A549 (cell line): ENCODE measurements around the gene TC2N. TPM values are rescaled to one million over a fixed set of nuclear protein-coding genes. Genes with fewer than 3 reads are reported as not detected.
A peak's percentile ranks its signal among the peaks of the same experiment; 100 is the strongest.
"Not testable (repeated sequence)": the region's sequence is repeated elsewhere in the genome, so short reads cannot be mapped to it uniquely, and the experiment has no call there.

Experiments used
- ATAC-seq, 2 experiments: fragments of 200-7000 bp in 1 of 2; fragments of >200 bp in 1 of 2; cut with Nextera tagmentation in 1 of 2; cut with Tn5 transposase in 1 of 2; 3 replicates each; pipeline versions ENCODE4 v1.8.0 to v1.9.1; 2018 to 2020; ENCODE audit warnings: mild to moderate bottlenecking in 1 of 2, moderate library complexity in 1 of 2
- CTCF ChIA-PET: fragments of 300-600 bp; sonication (Branson Sonifier 250); formaldehyde crosslinking; extraction: SDS; loops from one replicate; lab custom pipeline; 2021; ENCODE audit warnings: antibody characterized with exemption, inconsistent platforms; lab: Yijun Ruan, JAX
- POLR2A ChIA-PET: fragments of 350-600 bp; formaldehyde crosslinking; extraction: SDS; loops from one replicate; lab custom pipeline; 2021; ENCODE audit warnings: antibody characterized with exemption, inconsistent platforms; lab: Yijun Ruan, JAX
- DNase-seq, 2 experiments: peaks; one replicate each; pipeline versions ENCODE4 v3.0.0 to v3.0.0-alpha.2; 2011 to 2016; ENCODE audit warnings: low read depth in 1 of 2, low spot score in 1 of 2
- FAIRE-seq: peaks from 2 replicates; lab custom pipeline; 2011; peaks lifted over from hg19 to GRCh38; lab: Jason Lieb, UNC
- H3K27ac ChIP-seq, 2 experiments: fragments of >200 bp; sonication (Bioruptor Twin); formaldehyde crosslinking; 3 replicates each; pipeline ENCODE4 v1.5.1; 2016 to 2017
- H3K4me1 ChIP-seq: fragments of >200 bp; sonication (Bioruptor Twin); formaldehyde crosslinking; 3 replicates; pipeline ENCODE4 v1.6.1; 2016
- H3K4me2 ChIP-seq: fragments of >200 bp; sonication (Bioruptor Twin); formaldehyde crosslinking; 3 replicates; pipeline ENCODE4 v1.6.1; 2016
- H3K4me3 ChIP-seq: fragments of >200 bp; sonication (Bioruptor Twin); formaldehyde crosslinking; 3 replicates; pipeline ENCODE4 v1.5.1; 2016
- H3K9me3 ChIP-seq: fragments of >200 bp; sonication (Bioruptor Twin); formaldehyde crosslinking; 3 replicates; pipeline ENCODE4 v1.6.1; 2016
- BHLHE40 ChIP-seq: IDR thresholded peaks from 2 replicates; pipeline ENCODE4 v1.6.1; 2012; ENCODE audit warnings: low read depth, low read length, inconsistent platforms
- CEBPB ChIP-seq, 2 experiments: fragments of >200 bp in 1 of 2; sonication (Bioruptor Twin) in 1 of 2; formaldehyde crosslinking in 1 of 2; IDR thresholded peaks; 2 replicates each; pipeline ENCODE4 v1.6.1; 2012 to 2016
- CHD2 ChIP-seq: fragments of 150-350 bp; IDR thresholded peaks from 2 replicates; pipeline ENCODE4 v1.6.1; 2014; ENCODE audit warnings: low read length; ENCODE audit not compliant: partially characterized antibody
- CHD4 ChIP-seq: fragments of 200-600 bp; sonication (generic); IDR thresholded peaks from 2 replicates; pipeline ENCODE4 v1.6.1; 2016; ENCODE audit warnings: antibody characterized with exemption, mild to moderate bottlenecking, borderline replicate concordance
- EP300 ChIP-seq, 2 experiments: fragments of >200 bp; sonication (Bioruptor Twin); formaldehyde crosslinking; IDR thresholded peaks; 2 replicates in 1 of 2; 3 replicates in 1 of 2; pipeline ENCODE4 v1.6.1; 2016 to 2017
- FOXS1 ChIP-seq: fragments of 250-450 bp; sonication (Bioruptor Pico); IDR thresholded peaks from 2 replicates; pipeline ENCODE4 v1.5.0; 2020; ENCODE audit warnings: mild to moderate bottlenecking, moderate library complexity
- HOXA7 ChIP-seq: fragments of 250-450 bp; sonication (Bioruptor Pico); IDR thresholded peaks from 2 replicates; pipeline ENCODE4 v1.5.0; 2020; ENCODE audit warnings: mild to moderate bottlenecking, moderate library complexity
- HOXB5 ChIP-seq: fragments of 250-450 bp; sonication (Bioruptor Pico); IDR thresholded peaks from 2 replicates; pipeline ENCODE4 v1.5.0; 2020; ENCODE audit warnings: mild to moderate bottlenecking, moderate library complexity
- JUN ChIP-seq, 2 experiments: fragments of >200 bp; sonication (Bioruptor Twin); formaldehyde crosslinking; IDR thresholded peaks; 2 replicates in 1 of 2; 3 replicates in 1 of 2; pipeline ENCODE4 v1.6.1; 2016 to 2017
- KDM1A ChIP-seq: fragments of 200-600 bp; sonication (generic); IDR thresholded peaks from 2 replicates; pipeline ENCODE4 v1.6.1; 2016; ENCODE audit warnings: low read depth, mild to moderate bottlenecking
- NPAS2 ChIP-seq: fragments of 250-450 bp; sonication (Bioruptor Pico); IDR thresholded peaks from 2 replicates; pipeline ENCODE4 v1.8.0; 2022; ENCODE audit warnings: mild to moderate bottlenecking, moderate library complexity, borderline replicate concordance
- PBX3 ChIP-seq: IDR thresholded peaks from 2 replicates; pipeline ENCODE4 v1.6.1; 2012
- RAD21 ChIP-seq, 2 experiments: fragments of >200 bp in 1 of 2; sonication (Bioruptor Twin) in 1 of 2; formaldehyde crosslinking in 1 of 2; IDR thresholded peaks in 1 of 2; conservative IDR thresholded peaks in 1 of 2; 2 replicates in 1 of 2; 3 replicates in 1 of 2; pipeline ENCODE4 v1.6.1; 2012 to 2018; ENCODE audit warnings: inconsistent platforms in 1 of 2
- RARB ChIP-seq: fragments of 250-450 bp; sonication (Bioruptor Pico); IDR thresholded peaks from 2 replicates; pipeline ENCODE4 v1.8.0; 2021; ENCODE audit warnings: mild to moderate bottlenecking, moderate library complexity
- SMC3 ChIP-seq: fragments of >200 bp; sonication (Bioruptor Twin); formaldehyde crosslinking; IDR thresholded peaks from 3 replicates; pipeline ENCODE4 v1.6.1; 2018; ENCODE audit warnings: inconsistent platforms
- TFCP2L1 ChIP-seq: fragments of 250-450 bp; sonication (Bioruptor Pico); IDR thresholded peaks from 2 replicates; pipeline ENCODE4 v1.5.0; 2021; ENCODE audit warnings: mild to moderate bottlenecking
- TP53 ChIP-seq: fragments of 250-450 bp; sonication (Bioruptor Pico); IDR thresholded peaks from 2 replicates; pipeline ENCODE4 v1.5.0; 2021; ENCODE audit warnings: mild to moderate bottlenecking, moderate library complexity
- USF2 ChIP-seq: fragments of 450-650 bp; IDR thresholded peaks from 2 replicates; pipeline ENCODE4 v1.6.1; 2014; ENCODE audit warnings: antibody characterized with exemption
- ZC3H11A ChIP-seq: fragments of 450-650 bp; IDR thresholded peaks from 2 replicates; pipeline ENCODE4 v1.6.1; 2014; ENCODE audit warnings: antibody characterized with exemption, mild to moderate bottlenecking
- ZNF302 ChIP-seq: fragments of 250-450 bp; sonication (Bioruptor Pico); IDR thresholded peaks from 2 replicates; pipeline ENCODE4 v1.9.0; 2021; ENCODE audit warnings: inconsistent platforms, mild to moderate bottlenecking, moderate library complexity
- ZSCAN20 ChIP-seq: fragments of 250-450 bp; sonication (Bioruptor Pico); IDR thresholded peaks from 2 replicates; pipeline ENCODE4 v1.8.0; 2022; ENCODE audit warnings: mild to moderate bottlenecking, moderate library complexity
- WGBS: methylation state at CpG from one replicate; pipeline ENCODE4 v1.1.6; 2017; ENCODE audit errors: missing lambda C conversion rate; 5-methylcytosine and 5-hydroxymethylcytosine counted together
- polyA plus RNA-seq, 4 experiments: library from polyadenylated mRNA; depleted of rRNA in 3 of 4; stranded (reverse); fragments of >200 nt; fragmentation: RNase III in 1 of 4; extraction: RNeasy Plus Mini Kit Qiagen cat#74134 plus additional on column Dnase treatment in 1 of 4; gene quantifications; 2 replicates in 3 of 4; 3 replicates in 1 of 4; pipeline ENCODE4 v1.2.3, GENCODE V29; 2011 to 2017
- TF ChIP-seq, protein P1 (sequence below): IDR thresholded peaks from 2 replicates; pipeline ENCODE4 v1.6.1; 2012; ENCODE audit warnings: low read depth, borderline replicate concordance

TC2N gene
- polyA plus RNA-seq, 2 of the 4 experiments (the other 2 are of a cell fraction) = 0.43 to 5.5 TPM

DNA sequence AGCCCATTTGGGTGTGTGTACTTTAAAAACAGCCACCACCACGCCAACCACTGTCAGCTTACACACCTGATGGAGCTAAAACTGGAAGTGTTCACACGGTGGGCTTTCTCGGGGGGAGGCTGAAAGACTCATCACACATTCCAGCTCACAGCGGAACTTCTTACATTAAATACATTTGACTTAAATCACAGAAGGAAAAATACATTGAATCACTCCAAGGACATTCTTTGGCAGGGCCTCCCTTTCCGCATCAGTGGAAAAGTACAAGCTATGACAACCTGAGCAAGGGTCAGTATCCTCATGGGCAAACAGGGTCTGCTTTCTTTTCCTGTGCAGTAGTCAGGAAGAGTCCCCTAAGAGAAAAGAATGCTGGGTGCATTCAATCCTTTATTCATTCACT lies 31.0 kb upstream of the TC2N start (continued):
- TF ChIP-seq PBX3 (no peak), RARB (CRISPR knock-in tag) (no peak), USF2 (no peak), TP53 (CRISPR knock-in tag) (no peak), ZSCAN20 (no peak), BHLHE40 (no peak), TFCP2L1 (CRISPR knock-in tag) (no peak), FOXS1 (no peak), JUN (IDR thresholded peaks at IDR 0.05) (no peak), EP300 (IDR thresholded peaks at IDR 0.05) (no peak), ZC3H11A (no peak)

GRCh38 chr14:91897716-91898115 lies 30.4 kb upstream of the TC2N start:
- 77% methylated on average over 5 of the region's 5 CpGs for WGBS
- not testable (repeated sequence) for ATAC-seq, FAIRE-seq

DNA sequence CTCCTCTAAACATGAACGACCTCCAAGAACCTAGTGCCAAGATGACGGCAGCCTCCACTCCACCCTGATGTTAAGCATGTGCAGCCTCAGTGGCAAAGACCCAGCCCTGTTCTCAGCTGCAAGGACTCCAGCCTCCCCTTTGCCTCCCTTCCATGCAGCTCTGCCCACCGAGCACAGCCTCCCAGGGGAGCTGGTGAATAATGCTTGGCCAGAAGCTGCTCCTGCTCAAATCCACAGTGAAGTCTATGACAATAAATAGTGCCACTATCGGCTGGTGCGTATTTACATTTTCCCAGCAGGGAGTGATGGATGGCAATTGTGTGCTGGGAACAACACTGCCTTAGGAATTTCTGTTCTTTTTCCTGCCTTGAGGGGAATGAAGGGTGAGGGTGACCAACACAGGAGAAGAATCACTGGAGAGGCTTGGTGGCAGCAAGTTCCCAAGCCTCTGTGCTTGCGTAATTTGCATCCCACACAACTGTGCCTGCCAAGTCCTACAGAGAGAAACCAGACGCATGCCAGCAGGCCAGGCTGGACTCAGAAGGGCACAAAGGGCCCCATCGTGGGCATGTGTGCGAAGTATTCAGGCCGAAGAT lies 29.9 kb upstream of the TC2N start:
- FAIRE-seq (no peak), DNase-seq (peak in 1 of 2 experiments; percentile 56), ATAC-seq (peak in 1 of 2 experiments; percentile 20; a peak in 2 of 6 replicates)
- Histone ChIP-seq H3K9me3 (no peaks in the 10 kb centered on the region), H3K27ac (no peak overlapping the region), H3K4me1 (no peaks in the 10 kb centered on the region), H3K4me3 (no peak overlapping the region), H3K4me2 (no peak overlapping the region)
- WGBS = 37% methylated on average over 10 of the region's 10 CpGs
- ChIA-PET POLR2A (no interaction called here), CTCF (interaction anchor here (0.8 to 5.2 kb wide), 7 partner anchors 8 to 219 kb away, joined by 3 to 32 read pairs (median 3); no protein-coding TSS in a partner anchor)
- TF ChIP-seq CEBPB (IDR thresholded peaks at IDR 0.05) (peak; percentile 36 to 50; a peak in 3 of 4 replicates), HOXB5 (no peak)

More at GRCh38 chr14:91897716-91898115, 30.4 kb upstream of the TC2N start:
- H3K9me3 ChIP-seq, H3K4me3 ChIP-seq, H3K4me2 ChIP-seq, DNase-seq, H3K27ac ChIP-seq, H3K4me1 ChIP-seq, POLR2A ChIA-PET: not testable (repeated sequence)
- CTCF ChIA-PET = interaction anchor here (1.2 to 5.2 kb wide), 3 partner anchors 9 to 28 kb away, joined by 3 to 32 read pairs (median 4); no protein-coding TSS in a partner anchor

DNA sequence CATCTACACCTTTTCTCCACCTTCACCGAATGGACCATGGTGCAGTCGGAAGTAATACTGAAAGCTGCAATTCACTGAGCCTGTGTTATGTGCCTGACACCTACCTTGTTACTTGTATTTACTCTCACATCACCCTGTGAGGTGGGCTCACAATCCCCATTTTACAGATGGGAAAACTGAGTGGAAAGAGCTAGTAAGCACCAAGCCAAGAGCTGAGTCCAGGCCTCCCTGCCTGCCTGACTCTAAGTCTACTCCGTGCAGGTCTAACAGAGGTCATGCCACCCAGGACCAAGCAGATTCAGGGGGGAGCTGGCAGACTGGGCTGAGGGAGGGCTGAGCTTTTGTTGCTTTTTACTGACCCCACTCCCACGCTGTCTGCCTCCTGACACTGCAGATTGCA lies 29.1 kb upstream of the TC2N start:
- ChIA-PET CTCF (interaction anchor here (0.8 to 3.1 kb wide), 5 partner anchors 9 to 247 kb away, joined by 3 to 11 read pairs (median 3); no protein-coding TSS in a partner anchor), POLR2A (no interaction called here)

DNA sequence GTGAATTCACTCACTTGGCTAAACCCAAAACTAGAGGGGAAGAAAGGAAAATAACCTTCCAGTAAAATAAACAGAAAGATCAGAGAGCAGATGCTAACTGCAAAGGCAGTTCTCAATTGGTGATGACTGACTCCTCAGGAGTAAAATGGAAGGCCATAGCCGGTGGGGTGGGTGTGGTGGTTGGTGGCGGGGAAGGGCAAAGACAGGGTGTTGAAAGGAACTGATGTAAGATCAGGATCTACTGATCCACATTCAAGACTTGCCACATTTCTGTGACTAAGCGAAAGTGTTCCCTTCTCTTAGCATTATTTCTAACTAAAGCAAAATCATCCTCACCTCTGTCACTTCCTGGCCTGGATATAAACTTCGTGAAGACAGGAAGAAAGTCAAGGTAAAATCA lies 26.3 kb upstream of the TC2N start:
- Histone ChIP-seq H3K4me2 (no peak overlapping the region), H3K4me1 (no peaks in the 10 kb centered on the region), H3K4me3 (no peak overlapping the region), H3K27ac (no peak overlapping the region), H3K9me3 (no peaks in the 10 kb centered on the region)
- ATAC-seq (no peak), FAIRE-seq (no peak), DNase-seq (no peak)
- 75% methylated on average over 4 of the region's 4 CpGs for WGBS
- CTCF ChIA-PET = no interaction called here
- TF ChIP-seq SMC3 (no peak), RAD21 (conservative IDR thresholded peaks at IDR 0.05 in 1 of 2, IDR thresholded peaks at IDR 0.05 in 1 of 2) (no peak), HOXA7 (no peak), ZSCAN20 (no peak), NPAS2 (CRISPR knock-in tag) (no peak), ZNF302 (CRISPR knock-in tag) (no peak), PBX3 (no peak), CHD4 (no peak)
- TF ChIP-seq, protein P1, sequence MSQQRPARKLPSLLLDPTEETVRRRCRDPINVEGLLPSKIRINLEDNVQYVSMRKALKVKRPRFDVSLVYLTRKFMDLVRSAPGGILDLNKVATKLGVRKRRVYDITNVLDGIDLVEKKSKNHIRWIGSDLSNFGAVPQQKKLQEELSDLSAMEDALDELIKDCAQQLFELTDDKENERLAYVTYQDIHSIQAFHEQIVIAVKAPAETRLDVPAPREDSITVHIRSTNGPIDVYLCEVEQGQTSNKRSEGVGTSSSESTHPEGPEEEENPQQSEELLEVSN = no peak
- POLR2A ChIA-PET = no interaction called here

More for the DNA sequence above, 29.1 kb upstream of the TC2N start:
- Histone ChIP-seq H3K9me3 (no peaks in the 10 kb centered on the region), H3K4me1 (no peaks in the 10 kb centered on the region)
- no peak for FAIRE-seq
- WGBS = 80% methylated on average over 4 of the region's 4 CpGs
- no peak for DNase-seq
- TF ChIP-seq KDM1A = 0 out of 2 replicates have a peak, but pooled peaks have one; percentile 30
- no peak for TF ChIP-seq CHD2
- TF ChIP-seq, all 56 proteins: peak for 1
- no peak overlapping the region for H3K4me2 ChIP-seq
- no peak overlapping the region for H3K4me3 ChIP-seq
- H3K27ac ChIP-seq = no peak overlapping the region
- no peak for ATAC-seq
